Heart left ventricle (tissue), 13 donors: ENCODE data around the gene PTPRH.

ENCODE experiments used
- POLR2A ChIP-seq, 2 donors: fragments of 450-650 bp; IDR thresholded peaks; one replicate each; pipeline ENCODE4 v1.6.1; 2017; ENCODE audit warnings: antibody characterized with exemption in 2 of 2, mild to moderate bottlenecking in 2 of 2, moderate library complexity in 2 of 2
- TF ChIP-seq, protein P1 (sequence below), 12 donors: fragments of 200-600 bp; sonication (generic) in 4 of 12; IDR thresholded peaks; one replicate each; pipeline versions ENCODE4 v1.5.0 to v1.8.0; 2018 to 2022; ENCODE audit warnings: antibody characterized with exemption in 12 of 12, mild to moderate bottlenecking in 5 of 12
- donor health status: ischemic (EF 13 %, LVEDD 7.1; RV severe dilation, severe dysfunction).
- donor health status: DM: no; HTN: yes; CAD: no.
- donor health status: DM: no; HTN: no; CAD: no.
- donor health status: ischemic (EF 25% LVEDD 6.9; RV normal size, moderate dysfunction).
- donor health status: ischemic (EF 25% LVEDD 5.7; RV mildly dilated, moderate dysfunction).
- donor health status: ischemic (EF 35%, LVEDD 5.7; RV mildly dilated, moderate dysfunction).
- donor health status: nonischemic (EF 11% LVEDD 7.7; RV severe dilation, severe dysfunction).
- donor health status: DM: yes; HTN: yes; CAD: no.
- donor health status: PGD.
- donor health status: ischemic (EF 29% LVEDD 5.4; RV normal size, mild dysfunction).
- donor health status: nonischemic (EF 23%, LVEDD 6.1; RV moderate dilation, normal function).

DNA sequence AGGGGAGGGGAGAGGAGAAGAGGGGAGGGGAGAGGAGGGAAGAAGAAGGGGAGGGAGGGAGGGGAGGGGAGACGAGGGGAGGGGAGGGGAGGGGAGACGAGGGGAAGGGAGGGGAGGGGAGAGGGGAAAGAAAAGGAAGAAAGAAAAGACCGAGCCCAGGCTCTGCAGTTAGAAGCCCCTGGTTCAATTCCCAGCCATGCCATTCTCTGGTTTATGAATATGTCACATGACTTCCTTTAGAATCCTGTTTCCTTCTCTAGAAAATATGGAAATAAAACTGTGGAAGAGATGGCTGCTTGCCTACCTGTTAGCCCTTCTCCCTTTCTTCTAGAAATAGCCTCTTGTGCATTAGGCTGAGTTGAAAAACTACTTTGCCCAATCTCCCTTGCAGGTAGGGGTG is 74.6 kb downstream of the PTPRH start:
- no peak for TF ChIP-seq POLR2A (IDR thresholded peaks at IDR 0.05)
- TF ChIP-seq, protein P1, sequence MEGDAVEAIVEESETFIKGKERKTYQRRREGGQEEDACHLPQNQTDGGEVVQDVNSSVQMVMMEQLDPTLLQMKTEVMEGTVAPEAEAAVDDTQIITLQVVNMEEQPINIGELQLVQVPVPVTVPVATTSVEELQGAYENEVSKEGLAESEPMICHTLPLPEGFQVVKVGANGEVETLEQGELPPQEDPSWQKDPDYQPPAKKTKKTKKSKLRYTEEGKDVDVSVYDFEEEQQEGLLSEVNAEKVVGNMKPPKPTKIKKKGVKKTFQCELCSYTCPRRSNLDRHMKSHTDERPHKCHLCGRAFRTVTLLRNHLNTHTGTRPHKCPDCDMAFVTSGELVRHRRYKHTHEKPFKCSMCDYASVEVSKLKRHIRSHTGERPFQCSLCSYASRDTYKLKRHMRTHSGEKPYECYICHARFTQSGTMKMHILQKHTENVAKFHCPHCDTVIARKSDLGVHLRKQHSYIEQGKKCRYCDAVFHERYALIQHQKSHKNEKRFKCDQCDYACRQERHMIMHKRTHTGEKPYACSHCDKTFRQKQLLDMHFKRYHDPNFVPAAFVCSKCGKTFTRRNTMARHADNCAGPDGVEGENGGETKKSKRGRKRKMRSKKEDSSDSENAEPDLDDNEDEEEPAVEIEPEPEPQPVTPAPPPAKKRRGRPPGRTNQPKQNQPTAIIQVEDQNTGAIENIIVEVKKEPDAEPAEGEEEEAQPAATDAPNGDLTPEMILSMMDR (IDR thresholded peaks at IDR 0.05) = no peak
